Measurements from ENCODE around the gene CRBN.

Gene CRBN

GRCh38 chr3:3170998-3171397 lies 8.5 kb downstream of the CRBN start:
- no peak for DNase-seq

GRCh38 chr3:3165650-3166049 lies 13.8 kb downstream of the CRBN start:
- DNase-seq: no peak

- DNase-seq: no peak
These were observed 14.2 kb downstream of the CRBN start for GRCh38 chr3:3165241-3165640.

GRCh38 chr3:3160826-3161225 lies 18.7 kb downstream of the CRBN start:
- no peak for DNase-seq

DNA sequence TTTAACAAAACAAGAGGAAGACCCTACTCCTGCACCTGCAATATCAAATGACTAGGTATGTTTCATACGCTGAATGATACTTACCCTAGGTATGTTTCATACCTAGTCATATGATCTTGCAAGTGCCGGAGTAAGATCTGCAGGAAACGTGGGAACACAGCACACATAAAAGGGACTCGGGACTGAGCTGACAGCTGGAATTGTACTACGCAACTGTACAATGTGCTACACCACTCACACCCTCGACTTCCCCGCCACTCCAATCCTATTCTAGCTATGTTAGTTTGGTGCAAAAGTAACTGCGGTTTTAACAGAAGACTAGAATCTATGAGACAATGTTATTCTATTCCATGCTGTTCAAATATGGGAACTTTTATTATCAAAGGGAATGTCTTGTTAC lies 22.0 kb downstream of the CRBN start:
- DNase-seq: no peak

DNA sequence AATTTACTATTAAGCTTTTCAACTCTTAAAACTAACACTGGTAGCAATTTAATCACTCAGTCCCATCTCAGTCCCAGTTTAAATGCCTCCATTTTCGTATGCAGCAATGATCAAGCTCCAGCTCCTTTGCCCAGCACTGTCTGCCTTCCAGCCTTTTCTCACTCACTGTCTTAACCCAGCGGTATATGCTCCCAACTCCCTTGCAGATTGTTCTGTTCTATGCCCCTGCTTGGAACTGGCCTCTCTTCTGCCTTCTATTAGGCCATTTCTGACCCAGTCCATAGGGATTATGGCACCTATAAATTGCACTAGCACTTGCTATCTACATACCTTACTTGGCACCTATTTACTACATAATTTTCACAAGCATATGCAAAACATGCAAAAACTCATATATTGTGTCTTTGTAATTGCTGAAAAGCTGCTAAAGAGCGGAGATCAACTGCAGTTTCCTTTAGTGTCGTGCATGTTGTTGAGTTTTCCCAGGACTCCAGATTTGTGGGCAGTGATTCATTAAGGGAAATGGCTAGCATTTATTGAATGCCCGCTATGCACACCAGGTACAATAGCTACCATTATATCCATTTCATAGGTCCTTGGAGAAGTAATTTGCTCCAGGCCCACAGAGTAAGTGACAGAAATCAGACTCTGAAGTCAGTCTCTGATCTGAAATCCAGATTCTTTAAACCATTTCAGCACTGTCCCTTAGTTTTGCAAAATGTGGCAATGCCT lies 24.4 kb downstream of the CRBN start:
- DNase-seq: no peak

- DNase-seq: no peak
These were observed 28.0 kb downstream of the CRBN start for GRCh38 chr3:3151513-3151912.

DNA sequence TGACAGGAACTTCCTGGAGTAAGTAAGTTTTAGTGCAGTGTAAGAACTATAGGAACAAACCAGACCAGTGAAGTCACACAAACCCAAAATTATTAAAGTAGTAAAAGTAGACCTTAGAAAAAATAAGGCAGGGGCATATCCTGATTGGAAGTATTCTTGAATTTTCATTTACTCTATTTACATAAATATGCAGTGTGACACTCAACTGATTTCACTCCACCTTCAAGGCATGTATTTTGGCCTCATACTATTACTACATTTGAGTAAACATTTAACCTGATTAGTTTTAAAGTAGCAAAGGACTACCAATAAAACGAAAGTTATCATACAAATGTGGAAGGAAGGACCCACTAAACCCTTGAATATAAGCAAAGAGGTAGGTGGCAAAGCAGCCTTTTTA lies 29.9 kb downstream of the CRBN start:
- no peak for DNase-seq

DNA sequence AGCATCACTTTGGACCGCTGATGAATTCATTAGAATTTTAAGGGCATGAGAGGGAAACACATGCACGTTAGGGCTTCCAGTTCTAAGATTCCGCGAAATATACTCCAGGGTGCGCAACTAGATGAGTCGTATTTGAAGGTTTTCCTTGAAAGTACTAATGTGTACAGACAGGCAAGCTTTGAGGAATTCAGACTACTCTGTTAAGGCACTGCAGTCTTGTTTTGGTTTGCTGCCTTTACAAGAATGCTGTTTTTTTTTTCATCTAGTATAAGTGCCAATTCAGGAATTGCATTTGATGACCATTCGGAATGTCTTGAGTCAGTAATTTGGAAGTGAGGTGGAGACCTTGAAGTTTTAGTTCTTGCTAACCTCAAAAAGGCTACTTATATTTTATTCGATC lies 33.7 kb downstream of the CRBN start:
- DNase-seq: no peak

GRCh38 chr3:3141939-3142338 lies 37.6 kb downstream of the CRBN start:
- no peak for DNase-seq

GRCh38 chr3:3137526-3137925 lies 42.0 kb downstream of the CRBN start:
- DNase-seq: no peak

DNA sequence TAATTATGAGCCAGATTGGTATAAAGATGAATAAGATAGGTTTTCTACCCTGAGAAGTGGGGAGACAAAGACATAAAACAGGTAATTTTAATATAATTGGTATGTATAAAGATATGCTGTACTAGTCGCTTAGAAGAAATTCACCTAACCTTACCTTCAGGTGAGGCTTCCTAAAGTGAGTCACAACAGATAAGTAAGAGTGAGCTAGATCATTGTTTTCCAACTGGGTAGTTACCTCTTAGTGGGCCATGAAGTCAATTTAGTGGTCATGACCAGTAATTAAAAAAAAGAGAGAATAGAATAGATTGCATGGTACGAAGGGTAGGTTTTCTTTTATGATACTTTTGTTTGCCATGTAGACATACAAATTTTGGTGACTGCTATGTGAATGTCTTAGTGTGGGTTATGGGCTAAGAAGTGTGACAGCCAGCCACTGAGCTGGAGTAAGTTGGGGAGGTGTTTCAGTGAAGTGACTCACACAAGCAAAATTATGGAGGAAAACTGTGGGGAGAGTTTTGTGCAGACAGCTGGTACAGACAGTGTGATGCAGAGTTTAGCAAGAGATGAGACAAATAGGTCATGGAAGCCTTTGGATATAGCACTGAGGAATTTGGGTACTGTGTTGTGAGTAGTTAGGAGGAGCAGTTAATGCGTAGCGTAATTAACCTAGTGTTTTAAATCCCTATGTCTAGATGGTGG lies 44.6 kb downstream of the CRBN start:
- no peak for DNase-seq

GRCh38 chr3:3133500-3133899 lies 46.0 kb downstream of the CRBN start:
- no peak for DNase-seq

DNA sequence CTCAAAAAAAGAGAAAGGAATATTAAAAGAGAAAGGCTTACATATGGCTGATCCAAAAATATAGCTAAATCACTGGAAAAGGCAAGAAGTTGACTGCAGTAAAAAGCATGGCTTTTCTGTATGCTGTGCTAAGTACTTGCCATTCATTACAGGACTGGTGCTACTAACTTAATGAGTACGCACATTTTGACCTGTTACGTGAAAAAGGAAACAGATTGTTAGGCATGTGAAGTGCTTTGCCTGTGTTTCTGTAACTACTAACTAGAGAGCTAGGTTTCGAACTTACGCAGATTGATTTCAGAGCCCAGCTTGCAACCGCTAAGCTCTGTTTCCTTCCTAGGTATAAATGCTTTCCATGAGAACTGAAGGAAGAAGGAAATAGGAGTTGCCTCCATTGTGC lies 49.9 kb downstream of the CRBN start:
- no peak for DNase-seq

GRCh38 chr3:3127432-3128010 lies 52.0 kb downstream of the CRBN start:
- no peak for DNase-seq

DNA sequence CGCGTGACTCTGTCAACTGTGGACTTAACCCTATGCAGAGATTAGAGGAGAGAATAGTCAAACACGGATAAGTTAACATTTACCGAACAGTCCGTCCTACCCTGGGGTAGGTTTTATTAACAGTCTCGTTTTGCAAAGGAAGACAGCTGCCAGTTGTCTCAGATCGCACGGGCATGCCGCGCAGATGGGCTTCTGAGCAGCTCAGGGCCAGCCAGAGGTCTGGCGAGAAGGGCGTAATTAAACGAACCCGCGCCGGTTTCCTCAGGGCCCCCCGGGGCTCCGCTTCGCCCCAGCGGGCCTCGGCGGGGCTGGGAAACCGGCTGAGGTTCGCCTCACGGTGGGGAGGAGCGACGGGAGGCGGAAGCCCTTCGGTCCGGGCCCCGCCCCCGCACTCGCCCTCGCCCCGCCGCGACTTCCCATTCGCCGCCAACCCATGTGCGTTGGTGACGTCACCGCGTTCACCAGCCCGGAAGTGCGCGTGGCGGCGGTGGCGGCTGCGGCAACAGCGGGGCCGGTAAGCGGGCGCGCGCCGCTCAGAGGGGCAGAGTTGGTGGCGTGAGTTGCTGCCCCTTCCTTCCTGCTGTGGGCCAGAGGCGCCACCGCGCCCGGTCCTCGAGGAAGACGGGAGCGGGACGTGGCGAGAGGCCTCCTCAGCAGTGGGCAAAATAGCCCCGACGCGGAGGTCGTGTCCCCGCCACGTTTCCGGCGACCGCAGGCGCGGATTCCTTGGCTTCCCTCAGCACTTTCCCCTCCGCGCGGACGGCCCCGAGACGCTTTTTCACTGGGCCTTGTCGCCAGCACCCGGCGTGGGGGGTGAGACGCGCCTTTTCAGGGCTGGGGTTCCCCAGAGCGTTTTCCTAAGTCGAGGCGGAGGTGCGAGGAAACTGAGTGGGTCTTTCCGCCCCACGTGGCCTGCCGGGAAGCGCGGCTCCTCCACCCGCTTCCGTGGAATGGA lies 52.7 kb downstream of the CRBN start, which contains the start of gene TRNT1:
Gene TRNT1 (plus strand): TSS at position 464 of the 955 bp plus-strand sequence. CDS start 2,101 bp downstream, outside the sequence.
- peak; percentile 77 for DNase-seq

GRCh38 chr3:3125977-3126376 lies 53.5 kb downstream of the CRBN start:
- DNase-seq: no peak

DNA sequence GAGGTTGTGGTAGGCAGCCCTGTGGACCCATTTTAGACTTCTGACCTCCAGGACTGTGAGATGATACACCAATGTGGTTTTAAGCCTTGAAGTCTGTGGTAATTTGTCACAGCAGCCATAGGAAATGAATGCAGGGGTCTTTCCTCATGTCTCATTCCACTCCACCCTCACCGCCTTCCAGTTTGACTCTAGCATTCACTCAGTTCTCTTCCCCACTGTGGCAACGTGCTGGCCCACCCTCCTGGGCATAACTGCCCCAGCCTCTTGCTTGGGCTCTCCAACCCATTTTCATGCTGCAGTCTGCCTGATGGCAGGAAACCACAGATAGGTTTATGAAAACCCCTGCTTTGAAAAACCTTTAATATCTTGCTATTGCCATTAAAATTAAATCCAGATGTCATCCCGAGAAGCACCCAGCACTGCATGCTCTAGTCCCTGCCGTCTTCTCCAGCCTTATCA lies 60.1 kb downstream of the CRBN start:
- DNase-seq: no peak

- no peak for DNase-seq
These were observed 61.8 kb downstream of the CRBN start for GRCh38 chr3:3117651-3118050.

- no peak for DNase-seq
These were observed 66.3 kb downstream of the CRBN start for GRCh38 chr3:3113042-3113709.

DNA sequence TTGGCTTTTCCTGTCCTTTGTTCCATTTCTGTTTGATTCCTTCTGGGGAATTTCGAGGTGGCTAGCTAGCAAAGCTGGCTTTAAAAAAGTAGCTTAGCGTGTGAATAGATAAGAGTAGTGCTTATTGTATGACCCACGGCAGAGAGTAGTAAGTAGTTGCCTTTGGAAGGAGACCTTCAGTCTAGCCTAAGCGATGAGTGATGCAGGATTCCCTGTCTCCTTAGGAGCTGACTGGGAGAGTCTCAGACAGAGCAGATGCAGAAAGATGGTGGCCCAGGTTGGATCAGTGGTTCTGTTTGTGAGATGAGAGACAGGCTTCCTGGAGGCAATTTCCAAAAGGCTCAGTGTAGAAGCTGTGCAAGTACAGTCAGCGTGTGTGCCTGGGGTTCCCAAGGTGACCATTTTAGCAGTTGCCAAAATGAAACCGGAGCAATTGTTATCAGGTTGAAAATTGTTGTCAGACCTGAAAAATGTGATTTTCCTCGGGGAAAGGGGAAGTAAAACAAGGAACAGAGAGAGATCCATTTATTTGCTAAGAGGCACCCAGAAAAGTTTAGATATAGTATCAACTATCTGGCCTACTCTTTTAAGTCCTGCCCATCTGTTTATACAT lies 68.6 kb downstream of the CRBN start:
- DNase-seq: no peak

DNA sequence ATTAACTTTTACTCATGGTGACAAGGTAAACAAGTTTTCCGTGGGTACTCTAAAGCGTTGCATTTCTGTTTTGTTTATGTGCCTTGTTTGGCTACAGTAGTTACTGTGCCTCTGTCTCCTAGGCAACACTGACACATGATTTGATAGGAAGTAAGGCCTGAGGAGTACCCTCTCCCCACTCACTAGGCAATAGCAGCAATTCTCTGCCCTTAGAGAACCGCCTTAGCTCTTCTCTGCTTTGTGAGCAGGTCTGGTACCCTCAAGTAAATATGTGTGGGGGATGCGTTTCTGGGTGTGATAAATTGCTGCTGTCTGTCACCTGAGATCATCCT lies 69.2 kb downstream of the CRBN start, which contains the start of gene IL5RA:
Gene IL5RA (minus strand): TSS at position 76 of the 332 bp plus-strand sequence. CDS start 5,390 bp downstream, outside the sequence.
- DNase-seq: no peak
